MM.1S (cell line): ENCODE results near the gene TEKT2.

Source experiments
- EZH2 ChIP-seq: fragments of 300-600 bp; sonication (generic); optimal IDR thresholded peaks from 2 replicates; pipeline ENCODE3; 2017; ENCODE audit warnings: low read depth, mild to moderate bottlenecking, antibody characterized with exemption, low read length, mixed read lengths
- TF ChIP-seq, protein P1 (sequence below): fragments of 300-600 bp; sonication (generic); IDR thresholded peaks from 2 replicates; pipeline ENCODE4 v1.5.1; 2016; ENCODE audit warnings: antibody characterized with exemption, low read length, mixed read lengths

DNA sequence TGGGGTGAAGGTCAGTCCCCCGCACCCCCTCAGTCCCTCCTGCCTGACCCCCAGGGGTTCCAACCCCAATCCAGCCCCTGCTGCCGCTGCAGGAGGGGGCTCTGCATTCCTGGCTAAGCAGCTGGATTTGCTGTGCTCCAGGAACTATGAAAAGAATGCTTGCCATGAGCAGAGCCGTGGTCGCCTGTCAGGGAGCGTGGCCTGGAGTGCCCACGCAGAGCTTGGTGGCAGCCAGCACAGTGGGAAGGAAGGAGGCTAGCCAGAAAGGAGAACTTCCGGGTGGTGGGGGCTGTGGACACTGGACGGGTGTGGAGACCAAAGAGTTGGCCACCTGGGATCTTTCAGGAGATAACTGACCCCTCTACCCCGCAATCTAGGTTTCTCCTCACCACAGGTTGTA, 35.6 kb downstream of the TEKT2 start:
- TF ChIP-seq EZH2 = no peak
- TF ChIP-seq, protein P1, sequence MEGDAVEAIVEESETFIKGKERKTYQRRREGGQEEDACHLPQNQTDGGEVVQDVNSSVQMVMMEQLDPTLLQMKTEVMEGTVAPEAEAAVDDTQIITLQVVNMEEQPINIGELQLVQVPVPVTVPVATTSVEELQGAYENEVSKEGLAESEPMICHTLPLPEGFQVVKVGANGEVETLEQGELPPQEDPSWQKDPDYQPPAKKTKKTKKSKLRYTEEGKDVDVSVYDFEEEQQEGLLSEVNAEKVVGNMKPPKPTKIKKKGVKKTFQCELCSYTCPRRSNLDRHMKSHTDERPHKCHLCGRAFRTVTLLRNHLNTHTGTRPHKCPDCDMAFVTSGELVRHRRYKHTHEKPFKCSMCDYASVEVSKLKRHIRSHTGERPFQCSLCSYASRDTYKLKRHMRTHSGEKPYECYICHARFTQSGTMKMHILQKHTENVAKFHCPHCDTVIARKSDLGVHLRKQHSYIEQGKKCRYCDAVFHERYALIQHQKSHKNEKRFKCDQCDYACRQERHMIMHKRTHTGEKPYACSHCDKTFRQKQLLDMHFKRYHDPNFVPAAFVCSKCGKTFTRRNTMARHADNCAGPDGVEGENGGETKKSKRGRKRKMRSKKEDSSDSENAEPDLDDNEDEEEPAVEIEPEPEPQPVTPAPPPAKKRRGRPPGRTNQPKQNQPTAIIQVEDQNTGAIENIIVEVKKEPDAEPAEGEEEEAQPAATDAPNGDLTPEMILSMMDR = no peak
